HL-60/S4 (cell line): ENCODE measurements around the gene VEGFA.

Experiments used
- in situ Hi-C: fragments of 300-500 bp; cut with MboI; formaldehyde crosslinking; loops from 2 replicates; pipeline ENCODE4 v1.14.3; 2022; ENCODE audit warnings: low sequenced_read_pairs

The VEGFA gene

DNA sequence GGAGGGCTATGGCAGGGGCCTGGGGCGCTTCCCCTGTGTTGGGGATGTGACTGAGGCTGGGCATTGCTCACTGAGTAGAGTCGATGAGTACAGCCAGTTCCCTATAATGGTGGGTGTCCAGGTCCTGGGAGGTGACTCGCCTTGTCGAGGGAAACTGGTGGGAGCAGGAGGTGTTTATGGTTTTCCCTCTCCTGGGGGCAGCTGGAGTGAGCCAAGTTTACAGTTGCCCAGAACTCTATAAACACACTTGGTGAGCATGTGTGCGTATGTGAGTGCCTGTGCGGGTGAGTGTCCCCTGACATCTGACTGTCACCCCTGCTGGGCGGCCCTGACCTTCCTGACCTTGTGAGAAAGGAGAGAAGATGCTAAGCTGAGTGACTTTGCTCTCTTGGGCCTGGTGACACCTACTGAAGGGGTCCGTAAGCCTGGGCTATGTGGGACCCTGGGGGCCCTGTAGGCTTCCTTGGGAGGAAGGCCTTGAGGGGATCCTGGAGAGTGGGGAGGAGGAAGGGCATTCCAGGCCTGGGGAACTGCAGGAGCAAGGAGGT lies 65.9 kb downstream of the VEGFA start:
- in situ Hi-C loops: no loop called here
